KBM-7 (cell line): ENCODE data around the gene GALNT10.

Source experiments
- DNase-seq: peaks from one replicate; pipeline ENCODE4 v3.0.0-alpha.2; 2015
- in situ Hi-C: fragments of 300-500 bp; cut with MboI; formaldehyde crosslinking; loops from 2 replicates; pipeline ENCODE4 v1.14.3; 2020; ENCODE audit warnings: low sequenced_read_pairs, low pct_unique_long_range_greater_than_20kb, mixed read lengths

The GALNT10 gene

DNA sequence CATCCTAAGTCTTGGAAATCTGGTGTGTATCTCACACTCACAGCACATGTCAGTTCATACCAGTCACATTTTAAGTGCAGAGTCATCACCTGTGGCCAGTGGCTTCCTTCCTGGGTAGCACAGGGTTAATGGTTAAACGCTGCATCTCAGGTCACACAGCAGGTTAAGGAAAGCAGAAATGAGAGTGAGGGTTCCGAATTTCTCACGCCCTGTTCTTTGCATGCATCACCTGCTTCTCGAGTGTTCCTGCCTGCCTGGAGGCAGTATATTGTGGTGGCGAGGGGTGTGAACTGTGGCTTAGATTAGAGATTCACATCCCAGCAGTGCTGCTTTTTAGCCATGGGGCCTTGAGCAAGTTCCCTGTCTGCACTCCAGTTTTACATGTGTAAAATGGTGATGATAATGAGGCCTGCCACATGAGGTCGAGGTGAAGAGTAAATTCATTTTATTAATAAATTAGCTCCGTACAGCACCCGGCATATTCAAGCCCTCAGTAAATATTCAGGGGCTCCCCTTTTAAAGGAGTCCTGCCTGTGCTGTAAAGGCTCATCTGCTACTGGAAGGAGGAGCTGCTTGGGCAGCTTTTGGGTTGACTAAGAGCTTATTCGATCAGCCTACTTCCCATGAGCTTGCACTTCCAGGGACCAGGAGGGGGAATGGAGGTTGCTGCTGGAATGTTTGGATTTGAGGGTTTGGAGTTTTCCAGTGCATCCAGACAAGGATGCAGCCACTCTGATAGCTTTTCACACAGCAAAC, 194.1 kb downstream of the GALNT10 start:
- in situ Hi-C loops = no loop called here
- no peak for DNase-seq

DNA sequence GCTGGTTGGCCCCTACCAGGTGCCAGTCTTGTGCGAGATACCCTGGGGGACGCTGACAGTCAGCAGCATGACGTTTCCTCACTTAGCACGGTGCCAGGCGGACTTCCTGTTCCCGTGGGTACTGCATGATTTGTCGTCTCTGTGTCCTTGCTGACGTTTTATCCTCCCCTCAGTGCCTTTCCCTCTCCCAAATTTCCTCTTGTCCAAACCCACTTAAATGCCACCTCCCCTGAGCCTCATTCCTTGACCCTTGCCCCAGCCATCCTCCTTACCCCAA, 194.6 kb downstream of the GALNT10 start:
- in situ Hi-C loops = no loop called here
- DNase-seq = no peak

DNA sequence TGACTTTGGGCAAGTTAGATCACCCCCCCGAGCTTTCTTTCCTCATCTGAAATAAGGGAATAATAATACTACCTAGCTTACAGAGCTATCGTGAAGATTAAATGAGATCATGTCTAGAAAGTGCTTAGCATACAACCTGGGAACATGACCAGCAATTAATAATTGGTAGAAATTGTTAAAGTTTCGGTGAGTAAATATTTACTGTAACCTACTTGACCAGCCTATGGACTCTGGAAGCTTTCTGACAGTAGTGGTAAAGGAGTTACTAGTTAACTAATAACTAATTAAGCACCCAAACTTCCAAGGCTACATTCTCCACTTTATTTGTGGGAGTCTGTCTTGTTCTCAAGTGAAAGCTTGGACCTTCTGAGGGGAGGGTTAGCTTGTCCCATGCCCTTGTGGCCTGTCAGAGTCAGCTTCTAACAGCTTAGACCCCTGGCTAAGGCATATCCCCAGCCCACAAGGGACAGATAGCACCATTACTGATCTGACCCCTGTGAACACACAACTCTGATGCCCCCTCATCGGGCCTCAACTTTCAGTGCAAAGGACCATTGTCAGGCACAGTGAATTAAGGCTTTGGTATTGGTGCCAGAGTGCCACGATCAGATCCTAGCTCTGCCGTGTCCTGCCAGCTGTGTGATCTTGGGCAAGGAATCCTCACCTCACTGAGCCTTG, 196.6 kb downstream of the GALNT10 start:
- in situ Hi-C loops = no loop called here

DNA sequence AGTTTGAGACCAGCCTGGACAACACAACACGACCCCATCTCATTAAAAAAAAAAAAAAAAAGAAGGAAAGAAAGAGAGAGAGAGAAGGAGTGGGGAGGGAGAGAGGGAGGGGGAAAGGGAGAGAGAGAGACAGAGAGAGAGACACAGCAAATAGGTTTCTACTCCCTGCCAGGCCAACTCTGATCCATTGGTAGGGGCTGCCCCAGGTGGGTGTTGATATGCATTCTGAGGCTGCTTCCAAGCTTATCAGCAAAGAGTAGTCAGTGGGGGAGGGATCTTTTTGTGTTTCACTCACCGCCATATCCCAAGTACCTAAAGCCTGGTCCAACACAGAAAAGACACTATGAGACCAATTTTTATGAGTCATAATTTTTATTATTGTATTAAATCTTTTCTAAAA, 198.3 kb downstream of the GALNT10 start:
- no peak for DNase-seq
- in situ Hi-C loops = no loop called here

More for the DNA sequence above, 196.6 kb downstream of the GALNT10 start:
- DNase-seq = no peak

DNA sequence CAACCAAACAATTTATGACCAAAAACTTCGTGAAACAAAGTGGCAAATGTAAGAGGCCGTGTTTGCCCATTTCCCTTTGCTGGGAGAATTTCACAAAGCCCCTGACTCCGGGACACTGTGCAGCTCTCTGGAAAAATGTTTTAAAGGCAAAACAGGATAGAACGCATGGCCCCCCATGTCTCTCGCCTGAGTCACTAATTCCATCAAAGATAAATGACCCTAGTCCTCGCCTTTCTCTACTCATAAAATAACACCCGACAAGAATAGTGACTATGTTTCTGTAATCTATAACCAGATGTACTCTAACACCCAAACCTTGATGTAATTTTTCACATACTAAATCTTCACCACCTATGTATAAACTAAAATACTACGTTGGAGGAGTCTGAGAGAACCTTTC, 199.6 kb downstream of the GALNT10 start:
- in situ Hi-C loops = no loop called here
- no peak for DNase-seq

DNA sequence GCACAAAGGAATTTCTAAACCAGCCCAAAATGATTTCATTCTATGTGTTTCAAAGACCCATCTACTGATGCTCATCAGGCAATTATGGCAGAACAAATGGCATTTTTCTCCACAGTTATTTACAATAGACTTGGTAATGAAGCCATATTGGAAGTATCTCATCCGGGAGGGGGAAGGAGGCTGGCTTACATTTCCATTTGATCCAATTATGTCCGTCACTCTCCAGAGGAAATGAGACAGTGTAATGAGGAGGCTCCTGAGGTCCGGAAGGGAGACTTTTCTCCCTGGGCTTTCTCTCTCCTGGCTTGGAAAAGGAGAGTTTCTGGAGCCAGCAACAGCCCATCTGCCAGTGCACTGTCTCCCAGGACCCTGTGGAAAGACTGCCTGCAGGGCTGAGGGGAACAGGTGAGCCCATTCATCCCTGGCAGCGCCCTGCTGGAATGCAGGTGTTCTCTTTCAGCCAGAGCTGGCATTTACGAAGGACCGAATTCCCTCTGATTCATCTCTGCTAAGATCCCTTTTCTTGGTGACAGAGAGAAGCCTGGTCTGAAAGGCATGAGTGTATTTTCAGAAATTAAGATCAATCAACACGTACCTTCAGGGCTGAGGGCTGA, 200.3 kb downstream of the GALNT10 start:
- DNase-seq = no peak
- in situ Hi-C loops = no loop called here

DNA sequence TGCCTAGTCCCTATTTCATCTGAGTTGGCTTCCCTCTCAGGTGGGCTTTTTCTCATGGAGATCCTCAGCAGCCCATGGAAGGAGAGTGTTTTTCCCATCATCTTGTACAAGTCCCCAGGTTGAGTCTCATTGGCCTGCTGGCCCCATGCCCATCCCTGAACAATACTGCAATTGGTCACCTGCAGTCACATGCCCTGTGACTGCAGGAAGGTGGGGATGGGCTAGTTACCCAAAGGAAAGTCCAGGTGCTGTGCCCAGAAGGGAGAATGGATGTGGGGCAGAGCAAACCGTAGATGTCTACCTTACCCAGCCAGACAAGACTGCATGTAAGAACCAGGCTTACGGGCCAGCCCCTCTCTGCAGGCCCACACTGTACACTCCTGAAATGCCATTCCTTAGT, 201.3 kb downstream of the GALNT10 start:
- in situ Hi-C loops = no loop called here
- no peak for DNase-seq

DNA sequence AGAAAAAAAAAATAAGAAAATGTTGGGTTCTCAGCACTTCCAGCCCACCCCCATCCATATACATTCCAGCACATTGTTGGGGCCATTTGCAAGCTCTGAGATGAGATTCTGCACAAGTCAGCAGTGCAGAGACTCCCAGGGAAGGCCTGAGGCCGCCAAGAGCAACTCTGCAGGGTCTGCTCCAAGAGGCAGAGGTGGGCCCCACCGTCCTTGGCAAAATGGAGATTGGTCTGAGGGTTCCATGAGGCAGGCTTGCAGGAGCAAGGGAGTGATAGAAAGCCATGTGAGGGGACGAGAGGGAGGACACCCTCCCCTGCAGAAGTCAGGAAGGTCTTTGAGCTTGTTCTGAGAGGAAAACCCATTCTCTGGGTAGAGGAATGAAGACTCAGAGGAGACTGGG, 203.3 kb downstream of the GALNT10 start:
- DNase-seq = no peak
- in situ Hi-C loops = no loop called here

DNA sequence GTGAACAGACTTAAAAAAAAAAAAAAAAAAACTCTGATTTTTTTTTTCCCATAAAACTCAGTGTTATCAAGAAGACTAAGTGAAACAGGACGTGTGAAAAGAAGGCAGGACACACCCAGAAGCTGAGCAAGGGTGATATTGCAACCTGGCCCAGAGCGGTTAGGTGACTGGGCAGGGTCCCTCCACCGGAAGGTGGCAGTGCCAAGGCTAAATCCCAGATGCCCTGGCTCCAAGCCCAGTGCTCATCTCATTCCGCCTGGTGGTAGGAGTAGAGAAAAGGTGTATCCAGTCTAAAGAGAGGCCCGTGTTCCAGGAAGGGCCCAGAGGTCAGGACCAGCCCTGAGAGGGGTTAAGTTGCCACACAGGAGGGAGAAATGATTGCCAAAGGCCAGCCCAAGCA, 203.8 kb downstream of the GALNT10 start:
- no peak for DNase-seq
- in situ Hi-C loops = no loop called here

DNA sequence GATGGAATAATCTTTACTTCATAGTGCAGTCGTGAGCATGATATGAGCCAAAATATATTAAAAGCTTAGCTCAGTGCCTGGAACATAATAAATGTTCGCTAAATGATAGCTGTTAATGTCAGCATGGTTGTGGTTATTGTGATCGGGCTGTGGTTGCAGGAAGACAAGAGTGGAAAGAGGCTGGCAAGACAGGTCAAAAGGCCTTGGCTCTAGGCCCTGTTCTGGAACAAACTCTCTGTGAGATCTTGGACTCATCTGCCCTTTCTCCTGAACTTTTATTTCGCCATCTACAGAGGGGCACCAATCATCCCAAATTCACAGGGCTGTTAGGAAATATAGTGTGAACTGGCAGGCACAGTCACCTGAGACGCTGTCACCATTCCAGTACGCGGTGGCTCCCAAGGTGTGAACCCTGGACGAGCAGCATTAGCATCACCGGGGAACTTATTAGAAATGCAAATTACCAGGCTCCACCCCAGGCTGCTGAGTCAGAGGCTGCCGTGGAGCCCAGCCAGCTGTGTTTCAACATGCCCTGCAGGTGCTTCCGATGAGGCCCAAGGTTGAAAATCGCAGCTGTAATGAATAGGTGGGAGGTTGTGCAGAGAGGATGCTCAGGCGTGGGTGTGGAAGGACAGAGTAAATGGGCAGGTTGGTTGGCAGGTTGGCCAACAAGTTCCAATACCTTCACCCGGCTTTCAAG, 205.0 kb downstream of the GALNT10 start:
- in situ Hi-C loops = no loop called here
- DNase-seq = no peak

DNA sequence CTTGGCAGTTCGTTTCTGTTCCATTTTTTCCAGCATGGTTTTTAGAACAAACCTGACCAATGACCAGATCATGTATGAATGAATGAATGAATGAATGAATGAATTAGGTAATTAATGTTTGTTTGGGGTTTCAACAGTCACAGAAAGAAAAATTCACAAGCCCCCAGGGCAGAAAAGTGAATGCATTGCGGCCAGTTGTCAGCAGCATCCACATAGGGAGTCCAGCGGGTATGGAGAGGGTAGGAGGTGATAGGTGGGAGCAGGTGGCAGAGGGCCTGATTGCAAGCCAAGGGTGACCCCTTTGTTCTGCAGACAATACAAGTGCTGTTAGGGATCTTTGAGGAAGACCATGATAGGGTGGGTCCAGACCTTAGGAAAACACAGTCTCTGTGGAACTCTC, 205.6 kb downstream of the GALNT10 start:
- no peak for DNase-seq
- in situ Hi-C loops = no loop called here

DNA sequence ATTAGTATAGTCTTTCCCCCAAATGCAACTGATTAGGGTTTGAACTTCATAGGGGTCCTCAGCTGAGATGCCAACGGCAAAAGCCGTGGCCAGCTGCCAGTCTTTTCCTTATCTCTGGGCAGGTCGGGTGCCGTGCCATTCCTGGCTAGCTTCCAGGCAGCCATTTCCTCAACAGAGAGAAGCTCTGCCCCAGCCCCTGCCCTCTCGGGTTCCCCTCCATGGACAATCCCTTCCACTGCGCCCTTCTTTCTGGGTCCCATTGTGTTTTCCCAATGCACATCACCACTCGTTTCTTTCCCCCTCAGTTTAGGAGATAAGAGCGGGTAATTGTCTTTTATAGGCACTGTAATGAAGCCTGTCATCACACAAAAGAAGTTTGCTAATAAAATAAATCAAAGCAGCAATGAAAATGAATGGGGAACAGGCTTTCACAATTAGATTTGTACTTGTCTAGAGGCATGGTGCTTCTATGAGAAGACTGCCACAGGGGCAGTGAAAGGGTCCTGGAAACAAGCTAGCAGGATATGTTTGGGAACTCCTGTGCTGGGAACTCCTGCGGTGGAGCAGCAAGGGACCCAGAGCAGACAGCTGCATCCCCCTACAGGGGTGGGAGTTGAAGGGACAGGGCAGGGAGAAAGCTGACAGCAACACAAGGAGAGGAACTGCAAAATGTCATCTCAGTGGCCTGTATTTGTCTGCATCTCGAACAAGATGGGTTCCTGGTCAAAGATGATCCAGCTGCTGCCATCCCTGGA, 207.3 kb downstream of the GALNT10 start:
- DNase-seq = no peak
- in situ Hi-C loops = no loop called here

DNA sequence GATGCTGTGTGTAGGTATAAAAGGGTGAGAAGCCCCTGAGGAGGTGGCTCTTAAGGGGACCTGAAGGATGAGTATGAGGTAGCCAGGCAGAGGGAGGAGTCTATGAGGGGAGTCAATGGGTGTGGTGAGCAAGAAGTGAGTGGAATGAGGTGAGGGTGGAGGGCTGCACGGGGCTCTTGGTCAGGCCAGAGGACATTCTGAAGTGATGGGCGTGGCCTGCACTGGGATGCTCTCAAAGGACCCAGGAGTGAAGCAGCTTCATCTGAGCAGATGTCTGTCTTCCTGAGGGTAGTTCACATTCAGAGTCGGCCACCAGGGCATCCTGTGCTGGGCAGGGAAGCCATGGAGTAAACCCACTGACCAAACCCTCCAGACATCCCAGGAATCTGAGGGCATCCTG, 210.1 kb downstream of the GALNT10 start:
- in situ Hi-C loops = loop anchor here (25.0 kb wide), 1 partner anchor 338 kb away; no protein-coding TSS in a partner anchor
- no peak for DNase-seq

DNA sequence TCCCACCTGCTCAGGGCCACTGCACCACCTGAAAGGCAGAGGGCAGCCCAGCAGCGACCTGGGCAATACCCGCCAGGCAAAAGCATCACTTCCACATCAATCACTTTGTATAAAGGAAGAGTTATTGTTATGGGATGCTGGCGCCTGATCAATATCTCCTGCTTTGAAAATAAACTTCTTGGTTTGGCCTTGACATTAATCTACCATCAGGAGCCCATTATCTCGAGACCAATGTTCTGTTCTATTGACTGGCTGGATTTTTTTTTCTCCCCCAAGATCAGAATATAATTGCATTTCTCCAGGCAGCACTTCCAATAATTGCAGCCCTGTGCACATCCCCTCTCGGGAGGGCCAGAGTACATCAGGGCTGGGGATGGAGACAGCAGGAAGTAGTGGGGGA, 210.8 kb downstream of the GALNT10 start:
- in situ Hi-C loops = loop anchor here (25.0 kb wide), 1 partner anchor 339 kb away; no protein-coding TSS in a partner anchor
- DNase-seq = no peak

DNA sequence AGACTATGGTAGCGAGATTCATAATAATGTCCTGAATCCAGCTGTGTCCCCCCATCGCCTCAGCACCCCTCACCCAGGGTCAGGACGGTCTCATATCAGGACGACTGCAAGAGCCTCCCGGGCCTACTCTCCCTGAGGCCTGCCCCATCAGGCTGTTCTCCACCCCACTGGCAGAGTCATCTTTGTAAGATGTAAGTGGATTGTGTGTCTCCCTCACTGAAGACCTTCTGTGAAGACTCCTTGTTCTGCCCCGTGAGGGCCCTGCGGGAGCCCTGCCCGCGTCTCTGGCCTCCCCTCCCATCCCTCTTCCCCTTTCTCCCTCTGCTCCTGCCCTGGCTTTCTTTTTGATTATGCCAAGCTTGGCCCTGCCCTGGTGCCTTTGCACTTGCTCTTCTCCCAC, 211.4 kb downstream of the GALNT10 start:
- DNase-seq = no peak
- in situ Hi-C loops = loop anchor here (25.0 kb wide), 1 partner anchor 340 kb away; no protein-coding TSS in a partner anchor

DNA sequence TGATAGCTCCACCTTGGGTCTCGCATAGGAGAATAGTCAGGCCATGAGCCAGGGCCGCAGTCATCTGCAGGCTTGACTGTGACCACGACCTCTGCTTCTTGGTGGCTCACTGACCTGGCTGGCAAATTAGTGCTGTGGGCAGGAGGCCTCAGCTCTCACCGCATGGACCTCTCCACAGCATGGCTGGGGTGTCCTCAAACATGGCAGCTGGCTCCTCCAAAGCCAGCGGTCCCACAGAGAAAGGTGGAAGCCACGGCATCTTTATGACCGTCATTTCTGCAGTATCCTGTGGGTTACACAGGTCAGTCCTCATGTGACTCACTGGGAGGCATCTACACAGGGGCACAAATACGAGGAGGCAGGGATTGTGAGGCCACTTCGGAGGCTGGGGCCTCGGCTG, 212.1 kb downstream of the GALNT10 start:
- in situ Hi-C loops = loop anchor here (25.0 kb wide), 1 partner anchor 340 kb away; no protein-coding TSS in a partner anchor
- DNase-seq = no peak

DNA sequence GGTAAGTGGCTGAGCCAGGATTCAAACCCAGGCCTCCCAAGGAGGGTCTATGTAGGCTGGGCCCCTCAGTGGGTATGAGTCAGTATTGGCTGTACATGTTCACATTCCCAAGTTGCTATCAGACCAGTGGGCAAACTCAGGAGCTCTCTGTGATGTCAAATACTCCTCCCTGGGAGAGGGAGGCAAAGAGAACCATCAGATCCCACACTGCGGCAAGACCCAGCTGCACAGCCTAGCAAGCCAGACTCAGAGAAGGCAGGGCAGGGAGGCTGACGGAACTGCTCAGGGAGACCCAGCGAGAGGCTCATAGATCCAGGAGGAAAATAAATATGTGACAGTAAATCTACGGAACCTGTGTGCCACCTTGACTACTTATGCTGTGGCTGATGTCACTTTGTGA, 212.7 kb downstream of the GALNT10 start:
- in situ Hi-C loops = loop anchor here (25.0 kb wide), 1 partner anchor 341 kb away; no protein-coding TSS in a partner anchor
- no peak for DNase-seq

DNA sequence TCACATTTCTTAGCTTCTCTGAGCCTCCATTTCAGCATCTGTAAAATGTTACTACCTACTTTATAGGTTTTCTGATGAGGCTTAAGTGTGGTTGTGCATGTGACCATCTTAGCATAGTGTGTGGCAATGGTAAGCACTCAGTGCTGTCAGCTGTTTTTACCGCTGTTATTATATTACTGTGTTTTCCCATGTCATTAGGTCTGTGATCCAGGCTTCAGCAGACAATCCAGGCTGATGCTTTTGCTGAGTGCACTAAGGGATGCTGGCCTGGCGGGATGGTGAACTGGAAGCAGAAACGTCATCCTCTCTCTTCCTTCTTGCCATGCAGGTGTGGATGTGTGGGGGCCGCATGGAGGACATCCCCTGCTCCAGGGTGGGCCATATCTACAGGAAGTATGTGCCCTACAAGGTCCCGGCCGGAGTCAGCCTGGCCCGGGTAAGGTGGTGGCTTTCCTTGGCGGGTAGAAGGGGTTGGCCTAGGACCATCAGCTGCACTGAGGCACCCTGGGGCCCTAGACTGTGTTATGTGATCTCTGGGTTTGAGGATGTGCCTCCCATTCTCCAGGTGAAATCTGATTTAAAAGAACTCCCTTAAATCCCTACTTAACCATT, 213.3 kb downstream of the GALNT10 start:
- no peak for DNase-seq
- in situ Hi-C loops = loop anchor here (25.0 kb wide), 1 partner anchor 342 kb away; no protein-coding TSS in a partner anchor
